IMR-90 (cell line): ENCODE measurements around the gene PAK4. TPM values are rescaled to one million over a fixed set of nuclear protein-coding genes. Genes with fewer than 3 reads are reported as not detected.

Experiments
- ATAC-seq: fragments of 200-7000 bp; cut with Tn5 transposase; 2 replicates; pipeline ENCODE4 v1.9.1; 2020; ENCODE audit warnings: low read depth, mild to moderate bottlenecking, moderate library complexity
- BruUV-seq: library from RNA; stranded (reverse); fragments of 400-500 nt; replicated peaks from 2 replicates; lab custom pipeline; 2021; lab: Mats Ljungman, UMichigan
- CTCF ChIA-PET: fragments of 300-600 bp; formaldehyde crosslinking; extraction: SDS; loops from one replicate; lab custom pipeline; 2021; ENCODE audit warnings: antibody characterized with exemption; lab: Yijun Ruan, JAX
- POLR2A ChIA-PET: fragments of 300-600 bp; sonication (Branson Sonifier 250); formaldehyde crosslinking; loops from one replicate; lab custom pipeline; 2022; ENCODE audit warnings: antibody characterized with exemption; ENCODE audit not compliant: unreplicated experiment; lab: Charles Lee
- DNase-seq: peaks from one replicate; pipeline ENCODE4 v3.0.0; 2013
- H2AFZ ChIP-seq: replicated peaks from 2 replicates; pipeline ENCODE3; 2013; ENCODE audit warnings: low read length, mild to moderate bottlenecking; ENCODE audit not compliant: poor library complexity
- H2AK5ac ChIP-seq: 2 replicates; pipeline ENCODE4 v1.6.1; 2013; ENCODE audit warnings: low read depth, low read length, inconsistent platforms
- H2AK9ac ChIP-seq: replicated peaks from 2 replicates; pipeline ENCODE3; 2013; ENCODE audit warnings: mild to moderate bottlenecking, low read depth, low read length, moderate library complexity; ENCODE audit not compliant: poor library complexity
- H2BK120ac ChIP-seq: 2 replicates; pipeline ENCODE4 v1.6.1; 2013; ENCODE audit warnings: low read depth, low read length, inconsistent platforms
- H2BK15ac ChIP-seq: 3 replicates; pipeline ENCODE4 v1.6.1; 2013; ENCODE audit warnings: low read depth, low read length, inconsistent platforms
- H2BK20ac ChIP-seq: 2 replicates; pipeline ENCODE4 v1.6.1; 2013; ENCODE audit warnings: low read depth, mild to moderate bottlenecking, inconsistent platforms, low read length, moderate library complexity
- H2BK5ac ChIP-seq: 2 replicates; pipeline ENCODE4 v1.6.1; 2013; ENCODE audit warnings: mild to moderate bottlenecking, low read depth, low read length, inconsistent platforms; ENCODE audit not compliant: poor library complexity, severe bottlenecking
- H3K14ac ChIP-seq: replicated peaks from 2 replicates; pipeline ENCODE4 v1.6.1; 2013; ENCODE audit warnings: low read depth, low read length, inconsistent platforms
- H3K18ac ChIP-seq: 2 replicates; pipeline ENCODE4 v1.6.1; 2013; ENCODE audit warnings: low read depth, low read length, control low read depth
- H3K23ac ChIP-seq: 2 replicates; pipeline ENCODE4 v1.6.1; 2013; ENCODE audit warnings: low read depth, low read length, inconsistent platforms
- H3K27ac ChIP-seq: 2 replicates; pipeline ENCODE4 v1.5.1; 2013; ENCODE audit warnings: mild to moderate bottlenecking, control low read depth, low read length; ENCODE audit not compliant: insufficient read depth
- H3K27me3 ChIP-seq: 2 replicates; pipeline ENCODE4 v1.6.1; 2013; ENCODE audit warnings: low read length; ENCODE audit not compliant: control insufficient read depth, insufficient read depth
- H3K36me3 ChIP-seq: 2 replicates; pipeline ENCODE4 v1.6.1; 2013; ENCODE audit warnings: low read length, mixed read lengths; ENCODE audit not compliant: control insufficient read depth, insufficient read depth
- H3K4ac ChIP-seq: 2 replicates; pipeline ENCODE4 v1.6.1; 2013; ENCODE audit warnings: low read depth, low read length, inconsistent platforms
- H3K4me1 ChIP-seq: 2 replicates; pipeline ENCODE4 v1.6.1; 2013; ENCODE audit warnings: low read length, mixed read lengths; ENCODE audit not compliant: control insufficient read depth, insufficient read depth
- H3K4me2 ChIP-seq: 2 replicates; pipeline ENCODE4 v1.6.1; 2013; ENCODE audit warnings: low read depth, mild to moderate bottlenecking, control low read depth, low read length, moderate library complexity
- H3K4me3 ChIP-seq: 2 replicates; pipeline ENCODE4 v1.5.1; 2013; ENCODE audit warnings: low read depth, mild to moderate bottlenecking, control low read depth, low read length, moderate library complexity; ENCODE audit not compliant: insufficient read depth
- H3K56ac ChIP-seq: 2 replicates; pipeline ENCODE4 v1.6.1; 2013; ENCODE audit warnings: low read length, inconsistent platforms; ENCODE audit not compliant: insufficient read depth; ENCODE audit errors: extremely low read depth
- H3K79me1 ChIP-seq, 2 experiments: 2 replicates each; pipeline ENCODE4 v1.6.1; 2013; ENCODE audit warnings: low read length in 2 of 2, inconsistent platforms in 1 of 2, low read depth in 1 of 2
- H3K9ac ChIP-seq: 2 replicates; pipeline ENCODE4 v1.6.1; 2013; ENCODE audit warnings: low read depth, low read length, control low read depth
- H3K9me1 ChIP-seq: 2 replicates; pipeline ENCODE4 v1.6.1; 2013; ENCODE audit warnings: low read length, inconsistent platforms; ENCODE audit not compliant: insufficient read depth
- H3K9me3 ChIP-seq: 2 replicates; pipeline ENCODE4 v1.6.1; 2013; ENCODE audit warnings: low read length; ENCODE audit not compliant: control insufficient read depth, insufficient read depth
- H4K20me1 ChIP-seq: 2 replicates; pipeline ENCODE4 v1.6.1; 2013; ENCODE audit warnings: low read length, inconsistent platforms; ENCODE audit not compliant: insufficient read depth
- H4K5ac ChIP-seq: 2 replicates; pipeline ENCODE4 v1.6.1; 2013; ENCODE audit warnings: mild to moderate bottlenecking, low read depth, low read length, control low read depth
- H4K8ac ChIP-seq, 2 experiments: 2 replicates each; pipeline ENCODE4 v1.6.1; 2013; ENCODE audit warnings: low read depth in 2 of 2, low read length in 2 of 2, control low read depth in 1 of 2, inconsistent platforms in 1 of 2
- H4K91ac ChIP-seq: 2 replicates; pipeline ENCODE4 v1.6.1; 2013; ENCODE audit warnings: low read depth, low read length, inconsistent platforms; ENCODE audit not compliant: insufficient read depth
- BHLHE40 ChIP-seq: fragments of 150-350 bp; IDR thresholded peaks from 2 replicates; pipeline ENCODE4 v1.6.1; 2016; ENCODE audit warnings: mild to moderate bottlenecking, low read depth, low read length
- CEBPB ChIP-seq: IDR thresholded peaks from 2 replicates; pipeline ENCODE4 v1.6.1; 2012; ENCODE audit warnings: low read depth, low read length, improper control_type of control experiment
- CHD1 ChIP-seq: IDR thresholded peaks from 2 replicates; pipeline ENCODE4 v1.6.1; 2012; ENCODE audit warnings: low read depth, low read length, improper control_type of control experiment
- FOS ChIP-seq: fragments of 150-350 bp; IDR thresholded peaks from 2 replicates; pipeline ENCODE4 v1.6.1; 2016; ENCODE audit warnings: low read depth, low read length
- MAFK ChIP-seq: IDR thresholded peaks from 2 replicates; pipeline ENCODE4 v1.6.1; 2012; ENCODE audit warnings: low read depth, low read length, improper control_type of control experiment
- MAZ ChIP-seq: IDR thresholded peaks from 2 replicates; pipeline ENCODE4 v1.6.1; 2012; ENCODE audit warnings: low read depth, mild to moderate bottlenecking, low read length, improper control_type of control experiment, moderate library complexity, borderline replicate concordance
- MXI1 ChIP-seq: IDR thresholded peaks from 2 replicates; pipeline ENCODE4 v1.6.1; 2012; ENCODE audit warnings: low read depth, mild to moderate bottlenecking, low read length, moderate library complexity, borderline replicate concordance
- NFE2L2 ChIP-seq: fragments of 150-350 bp; IDR thresholded peaks from 2 replicates; pipeline ENCODE4 v1.6.1; 2016; ENCODE audit warnings: low read depth, mild to moderate bottlenecking, low read length
- POLR2A ChIP-seq: IDR thresholded peaks from 2 replicates; pipeline ENCODE4 v1.6.1; 2012; ENCODE audit warnings: mild to moderate bottlenecking, low read depth, low read length
- RAD21 ChIP-seq: IDR thresholded peaks from 2 replicates; pipeline ENCODE4 v1.6.1; 2012; ENCODE audit warnings: low read length, improper control_type of control experiment
- RCOR1 ChIP-seq: IDR thresholded peaks from 2 replicates; pipeline ENCODE4 v1.6.1; 2012; ENCODE audit warnings: mild to moderate bottlenecking, low read length, improper control_type of control experiment; ENCODE audit not compliant: insufficient replicate concordance
- RFX5 ChIP-seq: IDR thresholded peaks from 2 replicates; pipeline ENCODE4 v1.8.0; 2012; ENCODE audit warnings: low read depth, mild to moderate bottlenecking, low read length, moderate library complexity
- SMC3 ChIP-seq: fragments of 150-350 bp; IDR thresholded peaks from 2 replicates; pipeline ENCODE4 v1.6.1; 2016; ENCODE audit warnings: low read depth, mild to moderate bottlenecking, antibody characterized with exemption, low read length, moderate library complexity
- WGBS, 2 experiments: methylation state at CpG; one replicate each; pipeline versions ENCODE4 v1.1.5 to v1.1.7; 2013; ENCODE audit warnings: missing lambda C conversion rate in 2 of 2; ENCODE audit not compliant: insufficient read length in 1 of 2; ENCODE audit errors: extremely low coverage in 2 of 2; 5-methylcytosine and 5-hydroxymethylcytosine counted together
- dilution Hi-C: fragments of 300-500 bp; cut with HindIII; formaldehyde crosslinking; loops from one replicate; pipeline ENCODE4 v1.14.3; 2018; ENCODE audit warnings: low sequenced_read_pairs; ENCODE audit not compliant: unreplicated experiment
- in situ Hi-C: fragments of 300-500 bp; cut with MboI; formaldehyde crosslinking; loops from 3 replicates; pipeline ENCODE4 v1.14.3; 2019; ENCODE audit warnings: low sequenced_read_pairs, inconsistent platforms, mixed read lengths
- intact Hi-C: fragments of 100-400 bp; cut with micrococcal nuclease; formaldehyde crosslinking; loops from 2 replicates; pipeline ENCODE4 v1.10.0; 2022
- polyA plus RNA-seq, 3 experiments: library from polyadenylated mRNA; depleted of rRNA; stranded (reverse); fragments of >200 nt; gene quantifications; 2 replicates each; pipeline ENCODE4 v1.2.3, GENCODE V29; 2012; ENCODE audit warnings: low replicate concordance in 1 of 3
- total RNA-seq: library from RNA; depleted of rRNA; stranded (reverse); fragments of >200 nt; gene quantifications from 2 replicates; pipeline ENCODE4 v1.2.3, GENCODE V29; 2012
- TF ChIP-seq, protein P1 (sequence below): fragments of 150-350 bp; IDR thresholded peaks from 2 replicates; pipeline ENCODE4 v1.6.1; 2017; ENCODE audit warnings: mild to moderate bottlenecking, antibody characterized with exemption, low read length, low read depth
- TF ChIP-seq, protein P2 (sequence below): fragments of 150-350 bp; IDR thresholded peaks from 2 replicates; pipeline ENCODE4 v1.6.1; 2016; ENCODE audit warnings: low read depth, mild to moderate bottlenecking, low read length, moderate library complexity, borderline replicate concordance
- TF ChIP-seq, protein P3 (sequence below): conservative IDR thresholded peaks from 2 replicates; pipeline ENCODE4 v1.5.1; 2012; ENCODE audit warnings: mild to moderate bottlenecking, low read depth, low read length, improper control_type of control experiment

The PAK4 gene
- total and polyA plus RNA-seq, 2 of the 4 experiments (the other 2 are of a cell fraction) = 2.0 to 27.2 TPM

DNA sequence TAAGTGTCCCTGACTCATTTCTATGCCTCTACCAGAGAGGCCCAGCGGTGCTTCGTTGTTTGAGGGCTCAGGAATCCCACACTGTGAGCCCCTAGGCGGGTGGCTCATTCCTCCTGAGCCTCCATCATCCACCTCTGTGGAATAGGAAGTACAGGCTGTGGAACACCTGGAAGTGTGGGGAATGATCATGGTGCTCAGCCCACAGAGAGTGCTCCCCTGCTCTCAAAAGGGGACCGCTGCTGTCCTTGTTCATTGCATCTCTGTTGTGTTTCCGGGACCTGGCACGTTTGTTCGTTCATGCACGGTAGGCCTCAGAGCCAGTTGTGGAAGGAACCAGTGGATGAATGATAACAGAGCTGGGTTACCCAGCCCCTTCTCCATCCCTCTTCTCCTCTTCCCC, 40.2 kb upstream of the PAK4 start:
- no peak overlapping the region for H2AK5ac ChIP-seq
- no peak overlapping the region for H2AK9ac ChIP-seq
- H4K20me1 ChIP-seq = no peaks in the 10 kb centered on the region
- no peak overlapping the region for H3K4me2 ChIP-seq
- no TSS peak for BruUV-seq
- no peaks in the 10 kb centered on the region for H3K79me1 ChIP-seq
- H3K56ac ChIP-seq = no peak overlapping the region
- no peak for ATAC-seq
- no peak overlapping the region for H3K4me3 ChIP-seq
- H2AFZ ChIP-seq = no peak overlapping the region
- dilution Hi-C loops = no loop called here
- no peak overlapping the region for H3K4ac ChIP-seq
- H3K4me1 ChIP-seq = peaks cover 3% of the 10 kb centered on the region; the same call in 1 of the 2 replicates
- H3K9ac ChIP-seq = no peak overlapping the region
- no peak overlapping the region for H2BK20ac ChIP-seq
- no peak for DNase-seq
- CTCF ChIA-PET = no interaction called here
- H3K27ac ChIP-seq = no peak overlapping the region
- in situ Hi-C loops = no loop called here
- peaks cover 55% of the 10 kb centered on the region for H3K27me3 ChIP-seq
- no peaks in the 10 kb centered on the region for H3K9me3 ChIP-seq
- no peak overlapping the region for H3K18ac ChIP-seq
- no peak overlapping the region for H3K23ac ChIP-seq
- H2BK120ac ChIP-seq = no peak overlapping the region
- no peak for TF ChIP-seq RFX5
- TF ChIP-seq RCOR1 = no peak
- TF ChIP-seq, protein P1, sequence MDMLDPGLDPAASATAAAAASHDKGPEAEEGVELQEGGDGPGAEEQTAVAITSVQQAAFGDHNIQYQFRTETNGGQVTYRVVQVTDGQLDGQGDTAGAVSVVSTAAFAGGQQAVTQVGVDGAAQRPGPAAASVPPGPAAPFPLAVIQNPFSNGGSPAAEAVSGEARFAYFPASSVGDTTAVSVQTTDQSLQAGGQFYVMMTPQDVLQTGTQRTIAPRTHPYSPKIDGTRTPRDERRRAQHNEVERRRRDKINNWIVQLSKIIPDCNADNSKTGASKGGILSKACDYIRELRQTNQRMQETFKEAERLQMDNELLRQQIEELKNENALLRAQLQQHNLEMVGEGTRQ = no peak
- no peak for TF ChIP-seq CEBPB
- TF ChIP-seq CHD1 = no peak
- TF ChIP-seq, protein P2, sequence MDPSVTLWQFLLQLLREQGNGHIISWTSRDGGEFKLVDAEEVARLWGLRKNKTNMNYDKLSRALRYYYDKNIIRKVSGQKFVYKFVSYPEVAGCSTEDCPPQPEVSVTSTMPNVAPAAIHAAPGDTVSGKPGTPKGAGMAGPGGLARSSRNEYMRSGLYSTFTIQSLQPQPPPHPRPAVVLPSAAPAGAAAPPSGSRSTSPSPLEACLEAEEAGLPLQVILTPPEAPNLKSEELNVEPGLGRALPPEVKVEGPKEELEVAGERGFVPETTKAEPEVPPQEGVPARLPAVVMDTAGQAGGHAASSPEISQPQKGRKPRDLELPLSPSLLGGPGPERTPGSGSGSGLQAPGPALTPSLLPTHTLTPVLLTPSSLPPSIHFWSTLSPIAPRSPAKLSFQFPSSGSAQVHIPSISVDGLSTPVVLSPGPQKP = no peak
- no peak for TF ChIP-seq FOS
- TF ChIP-seq, protein P3, sequence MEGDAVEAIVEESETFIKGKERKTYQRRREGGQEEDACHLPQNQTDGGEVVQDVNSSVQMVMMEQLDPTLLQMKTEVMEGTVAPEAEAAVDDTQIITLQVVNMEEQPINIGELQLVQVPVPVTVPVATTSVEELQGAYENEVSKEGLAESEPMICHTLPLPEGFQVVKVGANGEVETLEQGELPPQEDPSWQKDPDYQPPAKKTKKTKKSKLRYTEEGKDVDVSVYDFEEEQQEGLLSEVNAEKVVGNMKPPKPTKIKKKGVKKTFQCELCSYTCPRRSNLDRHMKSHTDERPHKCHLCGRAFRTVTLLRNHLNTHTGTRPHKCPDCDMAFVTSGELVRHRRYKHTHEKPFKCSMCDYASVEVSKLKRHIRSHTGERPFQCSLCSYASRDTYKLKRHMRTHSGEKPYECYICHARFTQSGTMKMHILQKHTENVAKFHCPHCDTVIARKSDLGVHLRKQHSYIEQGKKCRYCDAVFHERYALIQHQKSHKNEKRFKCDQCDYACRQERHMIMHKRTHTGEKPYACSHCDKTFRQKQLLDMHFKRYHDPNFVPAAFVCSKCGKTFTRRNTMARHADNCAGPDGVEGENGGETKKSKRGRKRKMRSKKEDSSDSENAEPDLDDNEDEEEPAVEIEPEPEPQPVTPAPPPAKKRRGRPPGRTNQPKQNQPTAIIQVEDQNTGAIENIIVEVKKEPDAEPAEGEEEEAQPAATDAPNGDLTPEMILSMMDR = no peak
- no peak for TF ChIP-seq BHLHE40
- no peak for TF ChIP-seq RAD21
- no peak for TF ChIP-seq MXI1
- no peak for TF ChIP-seq MAFK
- TF ChIP-seq MAZ = no peak
- TF ChIP-seq SMC3 = no peak
- TF ChIP-seq POLR2A = no peak
- TF ChIP-seq NFE2L2 = no peak
- no peak overlapping the region for H4K8ac ChIP-seq
- intact Hi-C loops = no loop called here
- no peak overlapping the region for H3K14ac ChIP-seq
- POLR2A ChIA-PET = no interaction called here
- WGBS, 2 experiments = no CpG with 5 or more reads among the region's 8 CpGs
- H3K9me1 ChIP-seq = no peaks in the 10 kb centered on the region
- no peak overlapping the region for H4K91ac ChIP-seq
- no peak overlapping the region for H4K5ac ChIP-seq
- no peaks in the 10 kb centered on the region for H3K36me3 ChIP-seq
- no peak overlapping the region for H2BK15ac ChIP-seq
- H2BK5ac ChIP-seq = no peak overlapping the region
